ENCODE results near the gene ECD. TPM values are rescaled to one million over a fixed set of nuclear protein-coding genes. Genes with fewer than 3 reads are reported as not detected.

Gene ECD
- total and polyA plus RNA-seq, 10 of the 15 experiments (the other 5 are each of a cell fraction or from before 2014, with no cell fraction given): 27.3 to 61.6 (median 44.0) TPM

DNA sequence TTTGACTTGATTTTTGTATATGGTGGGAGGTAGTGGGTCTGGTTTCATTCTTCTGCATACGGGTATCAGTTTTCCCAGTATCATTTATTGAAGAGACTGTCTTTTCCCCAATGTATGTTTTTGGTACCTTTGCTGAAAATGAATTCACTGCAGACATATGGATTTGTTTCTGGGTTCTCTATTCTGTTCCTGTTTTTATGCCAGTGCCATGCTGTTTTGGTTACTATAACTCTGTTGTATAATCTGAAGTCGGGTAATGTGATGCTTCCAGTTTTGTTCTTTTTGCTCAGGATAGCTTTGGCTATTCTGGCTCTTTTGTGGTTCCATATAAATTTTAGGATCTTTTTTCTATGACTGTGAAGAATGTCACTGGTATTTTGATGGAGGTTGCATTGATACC lies 836 bp downstream of the ECD start (continued):
- TF ChIP-seq, protein P1, sequence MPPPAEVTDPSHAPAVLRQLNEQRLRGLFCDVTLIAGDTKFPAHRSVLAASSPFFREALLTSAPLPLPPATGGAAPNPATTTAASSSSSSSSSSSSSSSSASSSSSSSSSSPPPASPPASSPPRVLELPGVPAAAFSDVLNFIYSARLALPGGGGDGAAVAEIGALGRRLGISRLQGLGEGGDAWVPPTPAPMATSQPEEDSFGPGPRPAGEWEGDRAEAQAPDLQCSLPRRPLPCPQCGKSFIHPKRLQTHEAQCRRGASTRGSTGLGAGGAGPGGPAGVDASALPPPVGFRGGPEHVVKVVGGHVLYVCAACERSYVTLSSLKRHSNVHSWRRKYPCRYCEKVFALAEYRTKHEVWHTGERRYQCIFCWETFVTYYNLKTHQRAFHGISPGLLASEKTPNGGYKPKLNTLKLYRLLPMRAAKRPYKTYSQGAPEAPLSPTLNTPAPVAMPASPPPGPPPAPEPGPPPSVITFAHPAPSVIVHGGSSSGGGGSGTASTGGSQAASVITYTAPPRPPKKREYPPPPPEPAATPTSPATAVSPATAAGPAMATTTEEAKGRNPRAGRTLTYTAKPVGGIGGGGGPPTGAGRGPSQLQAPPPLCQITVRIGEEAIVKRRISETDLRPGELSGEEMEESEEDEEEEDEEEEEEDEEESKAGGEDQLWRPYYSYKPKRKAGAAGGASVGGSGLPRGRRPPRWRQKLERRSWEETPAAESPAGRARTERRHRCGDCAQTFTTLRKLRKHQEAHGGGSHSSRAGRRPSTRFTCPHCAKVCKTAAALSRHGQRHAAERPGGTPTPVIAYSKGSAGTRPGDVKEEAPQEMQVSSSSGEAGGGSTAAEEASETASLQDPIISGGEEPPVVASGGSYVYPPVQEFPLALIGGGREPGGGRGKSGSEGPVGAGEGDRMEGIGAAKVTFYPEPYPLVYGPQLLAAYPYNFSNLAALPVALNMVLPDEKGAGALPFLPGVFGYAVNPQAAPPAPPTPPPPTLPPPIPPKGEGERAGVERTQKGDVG (CRISPR knock-in tag; IDR thresholded peaks at IDR 0.05): no peak
- TF ChIP-seq POLR2AphosphoS2 (IDR thresholded peaks at IDR 0.05; ENCODE audit: low read depth, low read length): no peak
- TF ChIP-seq BMI1 (IDR thresholded peaks at IDR 0.05; ENCODE audit: borderline replicate concordance): no peak
- TF ChIP-seq ATF7 (IDR thresholded peaks at IDR 0.05; ENCODE audit: low read depth): no peak

- SMC1A ChIA-PET (ENCODE audit: uncharacterized antibody, unreplicated experiment): interaction anchor here (0.8 to 1.1 kb wide), 4 partner anchors 9 to 69 kb away, joined by 3 to 4 read pairs (median 3); no protein-coding TSS in a partner anchor
- WGBS (ENCODE audit: insufficient coverage, insufficient replicate concordance, low lambda C conversion rate, missing lambda C conversion rate): 100% methylated on average over 2 of the region's 2 CpGs
- Histone ChIP-seq H3K4me3 (no peak overlapping the region), H3K79me2 (ENCODE audit: control insufficient read depth, insufficient read depth, low read length) (peaks cover 57% of the 10 kb centered on the region), H3K27ac (ENCODE audit: control insufficient read depth, insufficient read depth) (no peak overlapping the region), H3K9ac (ENCODE audit: control insufficient read depth, insufficient read depth, low read length) (no peak overlapping the region), H3K4me2 (ENCODE audit: control insufficient read depth, insufficient read depth) (0 out of 2 replicates have a peak overlapping the region, but pooled peaks have one; percentile 52), H3K4me1 (ENCODE audit: control insufficient read depth, insufficient read depth, low read length) (no peaks in the 10 kb centered on the region), H3K27me3 (replicated peaks in 1 of 2; ENCODE audit: control insufficient read depth in 2 of 2, insufficient read depth in 2 of 2, low read length in 1 of 2) (no peaks in the 10 kb centered on the region), H2AFZ (ENCODE audit: control insufficient read depth, low read depth, low read length) (no peak overlapping the region), H4K20me1 (ENCODE audit: control insufficient read depth, insufficient read depth) (no peaks in the 10 kb centered on the region), H3K9me3 (replicated peaks; ENCODE audit: control insufficient read depth, insufficient read depth, low read length) (no peaks in the 10 kb centered on the region; the same call in 2 of the 3 replicates), H3K36me3 (ENCODE audit: control insufficient read depth in 2 of 2, insufficient read depth in 2 of 2, low read length in 1 of 2) (peaks cover 0 to 7% of the 10 kb centered on the region in 2 experiments; a peak in 3 of 4 replicates)
- DNase-seq (ENCODE audit: low read depth, low spot score) (no peak), ATAC-seq (no peak), FAIRE-seq (no peak)
- CTCF ChIA-PET: interaction anchor here (0.6 to 4.2 kb wide), 3 partner anchors 27 to 327 kb away, joined by 3 to 29 read pairs (median 4); partner anchors contain the start of gene P4HA1
- POLR2A ChIA-PET: interaction anchor here (0.6 to 1.0 kb wide), 4 partner anchors 7 to 88 kb away, joined by 3 read pairs; partner anchors contain the start of gene NUDT13
- intact Hi-C loops (cut with micrococcal nuclease; ENCODE audit: unreplicated experiment) (no loop called here), in situ Hi-C loops (cut with MboI) (loop anchor here (5.0 to 10.0 kb wide), 2 partner anchors 66 to 798 kb away; partner anchors contain the start of gene P4HA1)
- TF ChIP-seq EED (IDR thresholded peaks at IDR 0.05; ENCODE audit: low read depth): no peak
- RAD21 ChIA-PET (ENCODE audit: unreplicated experiment): interaction anchor here (1.6 kb wide), 1 partner anchor 67 kb away, joined by 10 read pairs; no protein-coding TSS in a partner anchor
- no TSS peak for BruUV-seq (replicated peaks)
These were observed 4.7 kb downstream of the ECD start for GRCh38 chr10:73163096-73163495.
